NT2/D1 (cell line): ENCODE measurements around the gene POPDC2.
A peak's percentile ranks its signal among the peaks of the same experiment; 100 is the strongest.

Source experiments
- DNase-seq: peaks from one replicate; pipeline ENCODE4 v3.0.0-alpha.2; 2011; ENCODE audit warnings: low read depth, low spot score
- H3K27me3 ChIP-seq: 2 replicates; pipeline ENCODE4 v1.6.0; 2011; ENCODE audit warnings: mild to moderate bottlenecking; ENCODE audit not compliant: insufficient read length, insufficient read depth
- H3K36me3 ChIP-seq: 2 replicates; pipeline ENCODE4 v1.6.1; 2011; ENCODE audit warnings: mild to moderate bottlenecking, low read length, mixed read lengths; ENCODE audit not compliant: insufficient read depth, insufficient read length
- H3K4me1 ChIP-seq: 2 replicates; pipeline ENCODE4 v1.5.1; 2011; ENCODE audit not compliant: insufficient read depth, insufficient read length
- H3K4me3 ChIP-seq: 2 replicates; pipeline ENCODE4 v1.5.1; 2011; ENCODE audit warnings: low read depth; ENCODE audit not compliant: insufficient read length
- H3K9ac ChIP-seq: 2 replicates; pipeline ENCODE4 v1.6.0; 2011; ENCODE audit warnings: low read depth; ENCODE audit not compliant: insufficient read length
- H3K9me3 ChIP-seq: 2 replicates; pipeline ENCODE4 v1.5.1; 2011; ENCODE audit warnings: mild to moderate bottlenecking, low read length; ENCODE audit not compliant: insufficient read depth
- SUZ12 ChIP-seq: IDR thresholded peaks from 2 replicates; pipeline ENCODE4 v1.6.1; 2011; ENCODE audit not compliant: insufficient read length, insufficient read depth; ENCODE audit errors: extremely low read depth
- YY1 ChIP-seq: IDR thresholded peaks from 2 replicates; pipeline ENCODE4 v1.6.1; 2011; ENCODE audit not compliant: insufficient read length, insufficient read depth
- ZNF274 ChIP-seq: IDR thresholded peaks from 2 replicates; pipeline ENCODE4 v1.6.1; 2011; ENCODE audit warnings: mild to moderate bottlenecking, low read depth, low read length

The POPDC2 gene

DNA sequence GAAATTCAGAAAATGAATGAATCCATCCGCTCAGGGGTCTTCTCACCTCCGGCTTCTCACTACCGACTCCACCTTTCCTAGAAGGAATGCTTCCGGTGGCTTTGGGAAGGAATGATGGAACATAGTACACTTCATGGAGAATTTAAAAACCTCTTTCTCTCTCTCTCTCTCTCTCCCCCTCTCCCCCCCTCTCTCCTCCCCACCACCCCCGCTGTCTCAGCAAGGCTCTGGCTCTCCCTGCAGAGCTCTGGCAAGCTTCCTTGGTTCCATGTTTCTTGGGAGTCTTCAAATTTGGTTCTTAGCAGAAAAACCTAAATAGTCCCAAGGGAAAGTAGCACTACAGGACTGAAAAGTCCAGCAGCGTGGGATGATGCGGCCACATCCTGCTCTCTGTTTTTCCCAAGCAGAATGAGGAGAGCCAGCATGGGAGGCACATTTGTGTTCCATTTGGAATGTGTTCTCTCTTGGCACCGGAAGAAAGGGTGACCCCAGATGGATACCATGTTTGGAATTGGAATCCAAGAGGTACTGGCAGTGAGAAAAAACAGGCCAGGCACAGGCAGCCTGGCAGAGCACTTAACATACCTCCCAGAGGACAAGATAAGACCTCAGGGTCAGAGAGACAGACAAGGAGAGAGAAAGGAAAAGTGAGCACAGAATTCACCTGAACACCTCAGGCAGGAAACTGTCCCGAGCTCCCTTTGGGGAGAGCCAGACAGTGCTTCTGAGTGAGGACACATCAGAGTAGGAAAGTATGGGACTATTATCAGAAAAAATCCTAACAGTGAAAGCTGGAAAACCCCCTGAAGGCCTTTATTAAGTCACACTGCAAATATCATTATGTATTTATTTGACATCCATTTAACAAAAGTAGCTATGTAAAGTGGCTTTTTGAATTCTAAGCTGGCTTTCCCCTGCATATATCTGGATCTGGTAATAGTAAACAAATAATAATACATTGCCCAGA, at the start of gene POPDC2:
Gene POPDC2 (minus strand): TSS at position 116 of the 967 bp plus-strand sequence. CDS start 166 bp downstream, outside the sequence.
- TF ChIP-seq ZNF274 (no peak), SUZ12 (no peak), YY1 (no peak)
- Histone ChIP-seq H3K27me3 (no peaks in the 10 kb centered on the region), H3K4me3 (no peak within 1 kb of the TSS), H3K4me1 (no peaks in the 10 kb centered on the region), H3K9me3 (no peaks in the 10 kb centered on the region), H3K9ac (no peak within 1 kb of the TSS), H3K36me3 (no peaks in the 10 kb centered on the region)
- no peak for DNase-seq

DNA sequence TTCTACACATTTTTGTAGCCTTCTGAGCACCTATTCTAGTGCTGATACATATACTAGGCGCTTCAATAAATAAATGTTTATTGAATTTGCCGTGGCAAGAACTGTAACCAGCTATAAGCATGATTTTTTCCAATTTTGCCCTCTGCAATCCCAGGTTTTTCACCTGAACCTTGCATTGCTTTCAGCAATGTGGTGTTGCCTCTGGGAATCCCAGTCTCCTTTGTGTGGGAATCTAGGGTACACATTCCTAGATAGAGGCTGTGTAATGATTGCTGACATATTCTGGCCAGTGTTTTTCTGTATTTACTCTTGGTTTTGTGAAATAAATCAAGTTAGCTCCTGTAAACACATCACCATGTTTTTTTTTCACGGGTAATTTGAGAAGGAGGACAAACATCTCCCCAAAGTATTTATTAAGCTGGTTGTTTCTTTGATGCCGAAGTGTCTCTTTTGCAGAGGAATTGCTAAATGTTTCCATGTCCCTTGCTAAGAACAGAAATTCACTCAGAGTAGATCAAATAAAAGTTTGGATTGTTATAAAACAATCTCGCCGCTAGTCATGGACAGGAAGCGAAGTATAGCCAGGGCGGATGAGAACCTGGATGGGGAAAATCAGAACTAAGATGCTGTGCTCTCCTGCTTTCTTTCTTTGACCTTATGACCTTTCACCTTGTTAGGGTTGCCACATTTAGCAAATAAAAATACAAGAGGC, 43.6 kb upstream of the POPDC2 start:
- DNase-seq, result no peak
- no peaks in the 10 kb centered on the region for H3K27me3 ChIP-seq
- peaks cover 12% of the 10 kb centered on the region; the same call in 1 of the 2 replicates for H3K9me3 ChIP-seq
- no peaks in the 10 kb centered on the region for H3K36me3 ChIP-seq
- no peak overlapping the region for H3K9ac ChIP-seq
- H3K4me1 ChIP-seq, result peaks cover 4% of the 10 kb centered on the region
- TF ChIP-seq YY1 (no peak), SUZ12 (no peak), ZNF274 (no peak)
- no peak overlapping the region for H3K4me3 ChIP-seq

- H3K9ac ChIP-seq, result no peak within 1 kb of the TSS
- TF ChIP-seq ZNF274 (no peak), SUZ12 (no peak), YY1 (no peak)
- no peak within 1 kb of the TSS for H3K4me3 ChIP-seq
- peaks cover 4% of the 10 kb centered on the region for H3K4me1 ChIP-seq
- H3K36me3 ChIP-seq, result no peaks in the 10 kb centered on the region
- DNase-seq, result peak; percentile 89
- H3K9me3 ChIP-seq, result peaks cover 12% of the 10 kb centered on the region; the same call in 1 of the 2 replicates
- no peaks in the 10 kb centered on the region for H3K27me3 ChIP-seq
Measured at GRCh38 chr3:119702530-119703527, 42.4 kb upstream of the POPDC2 start, which contains the start of gene CFAP91. Gene CFAP91 (plus strand): TSS chr3:119703022. CDS start chr3:119703099, 77 bp downstream.

DNA sequence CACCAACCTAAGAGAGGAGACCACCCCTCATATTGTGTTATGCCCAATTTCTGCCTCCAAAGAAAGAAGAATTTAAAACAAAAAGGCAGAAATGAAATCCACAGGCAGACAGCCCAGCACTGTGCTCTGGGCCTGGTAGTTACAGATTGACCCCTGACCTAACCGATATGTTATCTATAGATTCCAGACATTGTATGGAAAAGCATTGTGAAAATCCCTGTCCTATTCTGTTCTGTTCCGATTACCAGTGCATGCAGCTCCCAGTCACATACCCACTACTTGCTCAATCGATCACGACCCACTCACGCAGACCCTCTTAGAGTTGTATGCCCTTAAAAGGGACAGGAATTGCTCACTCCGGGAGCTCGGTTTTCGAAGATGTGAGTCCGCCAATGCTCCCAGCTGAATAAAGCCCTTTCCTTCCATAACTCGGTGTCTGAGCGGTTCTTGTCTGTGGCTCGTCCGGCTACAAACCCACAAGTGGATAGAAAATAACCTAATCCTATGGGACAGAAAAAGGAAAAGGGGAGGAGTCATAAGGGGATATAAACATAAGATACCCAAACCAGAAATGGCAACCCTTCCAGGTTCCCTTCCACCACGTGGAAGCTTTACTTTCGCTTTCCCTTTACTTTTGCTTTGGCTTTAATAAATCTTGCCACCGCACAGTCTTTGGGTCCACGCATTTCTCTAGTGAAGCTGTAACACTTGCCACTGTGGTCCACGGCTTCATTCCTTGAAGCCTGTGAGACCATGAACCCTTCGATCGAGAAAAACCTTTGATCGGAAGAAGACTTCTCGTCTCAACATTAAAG, 40.7 kb upstream of the POPDC2 start:
- TF ChIP-seq ZNF274 (no peak), YY1 (no peak), SUZ12 (no peak)
- H3K27me3 ChIP-seq, result no peaks in the 10 kb centered on the region
- H3K9ac ChIP-seq, result no peak overlapping the region
- no peaks in the 10 kb centered on the region for H3K36me3 ChIP-seq
- peaks cover 4% of the 10 kb centered on the region for H3K4me1 ChIP-seq
- H3K4me3 ChIP-seq, result no peak overlapping the region
- DNase-seq, result no peak
- peaks cover 12% of the 10 kb centered on the region; the same call in 1 of the 2 replicates for H3K9me3 ChIP-seq

DNA sequence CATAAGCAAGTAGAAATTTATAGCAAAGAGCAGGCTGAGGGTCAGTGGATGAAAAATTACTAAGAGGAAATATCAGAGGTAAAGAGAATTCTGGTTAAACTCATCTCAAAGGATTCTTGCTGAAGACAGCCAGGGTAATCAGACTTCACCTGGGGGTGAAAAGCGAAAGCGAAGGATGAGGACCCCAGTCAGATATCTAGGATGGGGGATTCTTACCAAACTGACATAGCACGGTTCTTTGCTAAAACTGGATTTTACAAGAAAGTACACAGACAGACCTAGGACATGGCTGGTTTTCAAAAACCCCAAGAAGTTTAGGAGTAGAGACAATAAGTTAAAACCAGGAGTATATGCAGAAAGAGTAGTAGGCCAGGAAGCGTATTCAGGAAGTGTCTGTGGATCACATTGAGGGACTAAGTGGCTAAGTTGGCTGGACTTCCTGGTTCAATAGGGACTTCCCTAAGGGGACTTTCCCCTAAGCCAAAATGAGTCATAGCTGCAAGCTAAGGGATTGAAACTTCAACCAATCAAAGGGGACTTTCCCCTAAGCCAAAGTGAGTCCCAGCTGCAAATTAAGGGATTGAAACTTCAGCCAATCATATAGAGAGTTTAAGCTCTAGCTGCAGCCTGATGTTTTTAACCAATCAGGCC, 40.0 kb upstream of the POPDC2 start:
- Histone ChIP-seq H3K4me1 (peaks cover 4% of the 10 kb centered on the region), H3K27me3 (no peaks in the 10 kb centered on the region), H3K4me3 (no peak overlapping the region), H3K9me3 (peaks cover 12% of the 10 kb centered on the region; the same call in 1 of the 2 replicates), H3K9ac (no peak overlapping the region), H3K36me3 (no peaks in the 10 kb centered on the region)
- no peak for DNase-seq
- TF ChIP-seq SUZ12 (no peak), ZNF274 (no peak), YY1 (no peak)

DNA sequence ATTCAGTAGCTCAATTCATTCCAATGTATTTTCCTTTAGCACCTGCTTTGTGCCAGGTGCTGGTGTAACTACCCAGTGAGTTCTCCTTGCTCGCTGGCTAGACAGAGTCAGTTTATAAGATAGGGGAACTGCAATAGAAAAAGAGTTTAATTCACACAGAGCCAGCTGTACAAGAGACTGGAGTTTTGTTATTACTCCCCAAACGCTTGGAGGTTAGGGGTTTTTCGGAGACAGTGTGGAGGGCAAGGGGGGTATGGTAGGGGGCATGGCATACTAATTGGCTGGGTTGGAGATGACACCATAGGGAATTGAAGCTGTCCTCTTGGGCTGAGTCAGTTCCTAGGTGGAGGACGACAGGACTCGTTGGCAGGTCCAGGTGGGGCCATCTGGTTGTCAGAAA, 37.0 kb upstream of the POPDC2 start:
- TF ChIP-seq SUZ12 (no peak), ZNF274 (no peak), YY1 (no peak)
- no peak for DNase-seq
- H3K9ac ChIP-seq, result no peak overlapping the region
- peaks cover 12% of the 10 kb centered on the region; the same call in 1 of the 2 replicates for H3K9me3 ChIP-seq
- H3K36me3 ChIP-seq, result no peaks in the 10 kb centered on the region
- H3K4me3 ChIP-seq, result no peak overlapping the region
- H3K4me1 ChIP-seq, result no peaks in the 10 kb centered on the region
- no peaks in the 10 kb centered on the region for H3K27me3 ChIP-seq
